Measurements from ENCODE around the gene ARRB1.
"Not testable (repeated sequence)": the region's sequence is repeated elsewhere in the genome, so short reads cannot be mapped to it uniquely, and the experiment has no call there.

Gene ARRB1

GRCh38 chr11:75371949-75372876 is 20.8 kb upstream of the ARRB1 start:
- no peak for DNase-seq (ENCODE audit: low read depth)

- DNase-seq (ENCODE audit: low read depth) = no peak
Measured at GRCh38 chr11:75369560-75370255, 18.2 kb upstream of the ARRB1 start.

GRCh38 chr11:75366826-75367225 is 15.4 kb upstream of the ARRB1 start:
- DNase-seq (ENCODE audit: low read depth) = not testable (repeated sequence)

GRCh38 chr11:75365711-75366181 is 14.3 kb upstream of the ARRB1 start:
- no peak for DNase-seq (ENCODE audit: low read depth)

GRCh38 chr11:75362285-75362684 is 10.8 kb upstream of the ARRB1 start:
- DNase-seq (ENCODE audit: low read depth) = not testable (repeated sequence)

- no peak for DNase-seq (ENCODE audit: low read depth)
Measured at GRCh38 chr11:75356613-75357012, 5.2 kb upstream of the ARRB1 start.

- DNase-seq (ENCODE audit: low read depth) = no peak
Measured at GRCh38 chr11:75355051-75355450, 3.6 kb upstream of the ARRB1 start.

GRCh38 chr11:75352588-75353206 is 1.2 kb upstream of the ARRB1 start:
- DNase-seq (ENCODE audit: low read depth) = no peak

GRCh38 chr11:75351791-75352587 is 528 bp upstream of the ARRB1 start:
- DNase-seq (ENCODE audit: low read depth) = no peak

- DNase-seq (ENCODE audit: low read depth) = no peak
Measured at GRCh38 chr11:75350743-75351540, 519 bp downstream of the ARRB1 start.

- DNase-seq (ENCODE audit: low read depth) = no peak
Measured at GRCh38 chr11:75350122-75350742, 1.2 kb downstream of the ARRB1 start.

- no peak for DNase-seq (ENCODE audit: low read depth)
Measured at GRCh38 chr11:75349521-75350116, 1.8 kb downstream of the ARRB1 start.

GRCh38 chr11:75347781-75348566 is 3.5 kb downstream of the ARRB1 start:
- DNase-seq (ENCODE audit: low read depth) = peak; percentile 85

- no peak for DNase-seq (ENCODE audit: low read depth)
Measured at GRCh38 chr11:75346912-75347647, 4.4 kb downstream of the ARRB1 start.

GRCh38 chr11:75346296-75346695 is 5.2 kb downstream of the ARRB1 start:
- no peak for DNase-seq (ENCODE audit: low read depth)

- DNase-seq (ENCODE audit: low read depth) = no peak
Measured at GRCh38 chr11:75345455-75346160, 5.9 kb downstream of the ARRB1 start.

GRCh38 chr11:75344761-75345454 is 6.6 kb downstream of the ARRB1 start:
- DNase-seq (ENCODE audit: low read depth) = no peak

All from GM04503 (cell line).